K562 (cell line): ENCODE measurements around the gene RITA1. TPM values are rescaled to one million over a fixed set of nuclear protein-coding genes. Genes with fewer than 3 reads are reported as not detected.

ENCODE experiments used
- ATAC-seq: fragments of 200-7000 bp; cut with Tn5 transposase; 3 replicates; pipeline ENCODE4 v1.9.1; 2020; ENCODE audit warnings: moderate library complexity
- BruUV-seq: library from RNA; stranded (reverse); fragments of 400-500 nt; replicated peaks from 2 replicates; lab custom pipeline; 2021; lab: Mats Ljungman, UMichigan
- CTCF ChIA-PET: fragments of 300-600 bp; formaldehyde crosslinking; extraction: SDS; loops from one replicate; lab custom pipeline; 2021; ENCODE audit warnings: low intra/inter-chr PET ratio; lab: Yijun Ruan, JAX
- POLR2A ChIA-PET: fragments of 300-600, 350-650 bp; sonication (Branson Sonifier 250); formaldehyde crosslinking; extraction: SDS; loops from one replicate; lab custom pipeline; 2021; ENCODE audit warnings: antibody characterized with exemption, inconsistent platforms; lab: Yijun Ruan, JAX
- DNase-seq, 4 experiments: peaks; one replicate each; pipeline versions ENCODE4 v3.0.0 to v3.0.0-alpha.2; 2011 to 2018; ENCODE audit warnings: low spot score in 3 of 4, mixed read lengths in 3 of 4; ENCODE audit errors: extremely low read depth in 1 of 4
- FAIRE-seq: peaks from 2 replicates; lab custom pipeline; 2011; peaks lifted over from hg19 to GRCh38; lab: Jason Lieb, UNC
- H2AFZ ChIP-seq: 2 replicates; pipeline ENCODE4 v1.6.0; 2011; ENCODE audit warnings: low read depth, low read length, control low read depth, inconsistent platforms
- H3K27ac ChIP-seq: fragments of 200-600 bp; 3 replicates; pipeline ENCODE4 v1.8.0; 2011; ENCODE audit warnings: low read depth, mild to moderate bottlenecking, control low read depth, inconsistent platforms, low read length, moderate library complexity, mixed read lengths; ENCODE audit errors: extremely low read depth
- H3K27me3 ChIP-seq, 2 experiments: fragments of 300-600 bp in 1 of 2; 2 replicates in 1 of 2; 3 replicates in 1 of 2; pipeline versions ENCODE4 v1.6.0 to v1.8.0; 2011; ENCODE audit warnings: inconsistent platforms in 2 of 2, low read length in 2 of 2, mild to moderate bottlenecking in 1 of 2, mixed read lengths in 1 of 2, moderate library complexity in 1 of 2; ENCODE audit not compliant: control insufficient read depth in 2 of 2, insufficient read depth in 2 of 2
- H3K36me3 ChIP-seq: fragments of 300-600 bp; 3 replicates; pipeline ENCODE4 v1.8.0; 2011; ENCODE audit warnings: mild to moderate bottlenecking, low read length, inconsistent platforms; ENCODE audit not compliant: control insufficient read depth, insufficient read depth
- H3K4me1 ChIP-seq, 2 experiments: fragments of 200-600 bp in 1 of 2; replicated peaks in 1 of 2; 2 replicates in 1 of 2; 3 replicates in 1 of 2; pipeline versions ENCODE4 v1.5.1 to v1.8.0; 2011; ENCODE audit warnings: inconsistent platforms in 2 of 2, low read length in 2 of 2, mild to moderate bottlenecking in 1 of 2, mixed read lengths in 1 of 2, moderate library complexity in 1 of 2; ENCODE audit not compliant: control insufficient read depth in 2 of 2, insufficient read depth in 2 of 2
- H3K4me2 ChIP-seq: 2 replicates; pipeline ENCODE4 v1.6.1; 2011; ENCODE audit warnings: low read length, control low read depth, inconsistent platforms, mixed read lengths; ENCODE audit not compliant: insufficient read depth
- H3K4me3 ChIP-seq: fragments of 200-600 bp; sonication (generic), shearing (Covaris generic); 2 replicates; pipeline ENCODE4 v1.5.1; 2016; ENCODE audit warnings: control low read depth, inconsistent platforms
- H3K79me2 ChIP-seq: fragments of 200-600 bp; 3 replicates; pipeline ENCODE4 v1.8.0; 2011; ENCODE audit warnings: low read length, inconsistent platforms; ENCODE audit not compliant: control insufficient read depth, insufficient read depth
- H3K9ac ChIP-seq, 2 experiments: 2 replicates each; pipeline versions ENCODE4 v1.6.0 to v1.6.1; 2011; ENCODE audit warnings: low read depth in 2 of 2, low read length in 2 of 2, control low read depth in 1 of 2, inconsistent platforms in 1 of 2, mild to moderate bottlenecking in 1 of 2, mixed read lengths in 1 of 2; ENCODE audit not compliant: insufficient read depth in 1 of 2
- H3K9me1 ChIP-seq: one replicate; pipeline ENCODE4 v1.6.0; 2011; ENCODE audit warnings: inconsistent platforms, mild to moderate bottlenecking, low read length, moderate library complexity; ENCODE audit not compliant: control insufficient read depth, insufficient read depth
- H3K9me3 ChIP-seq: replicated peaks from 2 replicates; pipeline ENCODE4 v1.5.1; 2011; ENCODE audit warnings: low read depth, low read length, inconsistent platforms; ENCODE audit not compliant: control insufficient read depth, insufficient read depth
- H4K20me1 ChIP-seq: replicated peaks from 2 replicates; pipeline ENCODE4 v1.6.1; 2011; ENCODE audit warnings: low read length, inconsistent platforms, mixed read lengths; ENCODE audit not compliant: control insufficient read depth, insufficient read depth
- BHLHE40 ChIP-seq: IDR thresholded peaks from 2 replicates; pipeline ENCODE4 v1.6.1; 2011; ENCODE audit warnings: low read length, improper control_type of control experiment
- CBX3 ChIP-seq, 2 experiments: IDR thresholded peaks; 1 replicate in 1 of 2; 2 replicates in 1 of 2; pipeline ENCODE4 v1.6.1; 2012; ENCODE audit warnings: inconsistent platforms in 2 of 2, low read length in 2 of 2, borderline replicate concordance in 1 of 2, control low read depth in 1 of 2
- CHD2 ChIP-seq: IDR thresholded peaks from 2 replicates; pipeline ENCODE4 v1.6.1; 2011; ENCODE audit warnings: low read depth, low read length
- HOMEZ ChIP-seq: fragments of 250-450 bp; sonication (Bioruptor Pico); IDR thresholded peaks from 2 replicates; pipeline ENCODE4 v1.4.0; 2020; ENCODE audit warnings: mild to moderate bottlenecking, moderate library complexity
- JUND ChIP-seq, 2 experiments: IDR thresholded peaks; 2 replicates in 1 of 2; 3 replicates in 1 of 2; pipeline ENCODE4 v1.6.1; 2011; ENCODE audit warnings: borderline replicate concordance in 2 of 2, low read depth in 2 of 2, low read length in 2 of 2, improper control_type of control experiment in 1 of 2, missing biosample characterization in 1 of 2, missing genetic modification characterization in 1 of 2, missing genetic modification reagents in 1 of 2
- KDM5B ChIP-seq: fragments of 200-600 bp; sonication (generic); IDR thresholded peaks from 2 replicates; pipeline ENCODE4 v1.6.1; 2012; ENCODE audit warnings: low read depth, mild to moderate bottlenecking, moderate library complexity, low read length, control low read depth, inconsistent platforms; ENCODE audit not compliant: insufficient replicate concordance
- MCM7 ChIP-seq, 2 experiments: fragments of 450-650 bp; IDR thresholded peaks; 2 replicates each; pipeline ENCODE4 v1.6.1; 2016 to 2018
- MEIS2 ChIP-seq: fragments of 450-650 bp; IDR thresholded peaks from 2 replicates; pipeline ENCODE4 v1.6.1; 2014; ENCODE audit warnings: mild to moderate bottlenecking; ENCODE audit not compliant: partially characterized antibody
- NONO ChIP-seq, 2 experiments: fragments of 200-400 bp in 1 of 2; fragments of 450-650 bp in 1 of 2; formaldehyde crosslinking in 1 of 2; IDR thresholded peaks; 2 replicates each; pipeline ENCODE4 v1.6.1; 2017; ENCODE audit warnings: low read depth in 2 of 2, mild to moderate bottlenecking in 2 of 2, moderate library complexity in 2 of 2, low read length in 1 of 2
- POLR2H ChIP-seq: IDR thresholded peaks from 2 replicates; pipeline ENCODE4 v1.6.1; 2016; ENCODE audit warnings: missing genetic modification characterization, low read depth, mild to moderate bottlenecking, control low read depth, missing compliant biosample characterization, moderate library complexity
- RBM25 ChIP-seq: fragments of 200-400 bp; formaldehyde crosslinking; IDR thresholded peaks from 2 replicates; pipeline ENCODE4 v1.6.1; 2018; ENCODE audit warnings: low read length, low read depth, moderate library complexity; ENCODE audit not compliant: severe bottlenecking
- SMAD1 ChIP-seq: fragments of 150-350 bp; IDR thresholded peaks from 2 replicates; pipeline ENCODE4 v1.6.1; 2014; ENCODE audit warnings: low read length, low read depth; ENCODE audit not compliant: partially characterized antibody
- TARDBP ChIP-seq: fragments of 450-650 bp; IDR thresholded peaks from 2 replicates; pipeline ENCODE4 v1.6.1; 2016
- TEAD1 ChIP-seq, 2 experiments: fragments of 450-650 bp in 1 of 2; sonication (generic) in 1 of 2; formaldehyde crosslinking; IDR thresholded peaks; 2 replicates each; pipeline versions ENCODE4 v1.4.0 to v1.8.0; 2020 to 2022; ENCODE audit warnings: mild to moderate bottlenecking in 2 of 2, missing genetic modification reagents in 1 of 2
- ZBED1 ChIP-seq: IDR thresholded peaks from 2 replicates; pipeline ENCODE4 v1.6.1; 2014
- ZNF124 ChIP-seq: sonication (generic); formaldehyde crosslinking; IDR thresholded peaks from 2 replicates; pipeline ENCODE4 v1.8.1; 2022; ENCODE audit warnings: missing genetic modification reagents
- ZNF212 ChIP-seq: fragments of 450-650 bp; formaldehyde crosslinking; IDR thresholded peaks from 2 replicates; pipeline ENCODE4 v1.4.0; 2020; ENCODE audit warnings: mild to moderate bottlenecking
- ZNF507 ChIP-seq: conservative IDR thresholded peaks from 2 replicates; pipeline ENCODE4 v1.6.1; 2017; ENCODE audit warnings: missing genetic modification characterization, missing compliant biosample characterization
- WGBS: fragments of 100-300 bp; shearing (Covaris generic); methylation state at CpG from one replicate; pipeline ENCODE4 v1.1.6; 2016; ENCODE audit warnings: low coverage, mixed read lengths; ENCODE audit not compliant: insufficient coverage; ENCODE audit errors: missing lambda C conversion rate; 5-methylcytosine and 5-hydroxymethylcytosine counted together
- in situ Hi-C: fragments of 300-500 bp; cut with MboI; formaldehyde crosslinking; loops from 4 replicates; pipeline ENCODE4 v1.15.0; 2018; ENCODE audit warnings: inconsistent platforms, mixed read lengths
- intact Hi-C: fragments of 100-400 bp; cut with micrococcal nuclease; formaldehyde crosslinking; loops from 2 replicates; pipeline ENCODE4 v1.14.2; 2022
- polyA plus RNA-seq, 8 experiments: library from polyadenylated mRNA; depleted of rRNA in 4 of 8; stranded (reverse) in 5 of 8; unstranded in 3 of 8; fragments of >200 nt; fragmentation: Nextera tagmentation in 2 of 8; fragmentation: Illumina TruSeq in 1 of 8; extraction: Ambion mirVana in 2 of 8; extraction: Trizol in 1 of 8; gene quantifications; 2 replicates each; pipeline versions ENCODE4 v1.2.1 to v1.2.3, GENCODE V29; 2011 to 2014; ENCODE audit warnings: inconsistent platforms in 1 of 8, missing spikeins in 1 of 8
- total RNA-seq, 7 experiments: library from RNA; depleted of rRNA in 6 of 7; stranded (reverse); fragments of >200 nt in 6 of 7; fragmentation: Illumina TruSeq in 2 of 7; extraction: Trizol in 2 of 7; gene quantifications; 2 replicates each; pipeline versions ENCODE4 v1.2.1 to v1.2.3, GENCODE V29; 2011 to 2021; ENCODE audit warnings: low replicate concordance in 1 of 7
- TF ChIP-seq, protein P1 (sequence below): sonication (generic); formaldehyde crosslinking; IDR thresholded peaks from 2 replicates; pipeline ENCODE4 v1.9.0; 2022; ENCODE audit warnings: mild to moderate bottlenecking, missing genetic modification reagents

The RITA1 gene
- total and polyA plus RNA-seq, 9 of the 15 experiments (the other 6 are each of a cell fraction or from before 2014, with no cell fraction given), result 2.8 to 40.4 (median 18.0) TPM

DNA sequence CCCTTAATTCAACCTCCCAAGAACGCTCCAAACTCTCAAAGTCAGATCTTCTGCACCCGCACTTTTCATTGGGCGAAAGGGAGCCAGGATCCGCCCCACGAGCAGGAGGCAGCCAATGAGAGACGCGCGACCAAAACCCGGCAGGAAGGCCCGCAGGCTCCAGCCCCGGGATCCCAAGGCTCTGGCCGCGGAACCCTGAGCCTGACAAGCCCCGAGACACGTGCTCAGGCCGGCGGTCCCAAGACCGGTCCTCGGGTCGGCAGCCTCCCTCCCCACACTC is 681 bp upstream of the RITA1 start:
- ChIA-PET POLR2A (interaction anchor here (0.6 to 1.5 kb wide), 5 partner anchors 47 to 930 kb away, joined by 3 to 4 read pairs (median 3); no protein-coding TSS in a partner anchor), CTCF (no interaction called here)
- peaks cover 26 to 40% of the 10 kb centered on the region in 2 experiments; a peak in 4 of 5 replicates for H3K4me1 ChIP-seq
- H3K79me2 ChIP-seq, result peaks cover 80% of the 10 kb centered on the region
- no peaks in the 10 kb centered on the region for H3K9me3 ChIP-seq
- H3K36me3 ChIP-seq, result peaks cover 63% of the 10 kb centered on the region
- FAIRE-seq (peak; percentile 96), ATAC-seq (peak; percentile 94), DNase-seq (peak; percentile 92 to 97 (median 94))
- in situ Hi-C loops, result loop anchor here (25.0 kb wide), 1 partner anchor 227 kb away; the partner anchor contains the start of genes SDS and SDSL
- intact Hi-C loops, result no loop called here
- WGBS, result 0% methylated on average over 12 of the region's 20 CpGs
- BruUV-seq, result no TSS peak
- H3K27ac ChIP-seq, result peak overlapping the region; percentile 97
- peak overlapping the region; percentile 96 to 100 for H3K9ac ChIP-seq
- H2AFZ ChIP-seq, result peak overlapping the region; percentile 97
- no peaks in the 10 kb centered on the region for H3K27me3 ChIP-seq
- H4K20me1 ChIP-seq, result peaks cover 7% of the 10 kb centered on the region
- H3K4me2 ChIP-seq, result peak overlapping the region; percentile 84
- H3K9me1 ChIP-seq, result no peaks in the 10 kb centered on the region
- H3K4me3 ChIP-seq, result peak overlapping the region; percentile 91
- TF ChIP-seq ZBED1, result no peak
- TF ChIP-seq RBM25, result peak; percentile 84
- TF ChIP-seq ZNF212 (CRISPR knock-in tag), result no peak
- 0 out of 3 replicates have a peak, but pooled peaks of 1 of the 2 experiments have one; percentile 6 for TF ChIP-seq CBX3 (IDR thresholded peaks at IDR 0.05; ENCODE audit: borderline replicate concordance in 1 of 2, low read length in 2 of 2)
- TF ChIP-seq ZNF124 (CRISPR knock-in tag), result no peak
- 0 out of 2 replicates have a peak, but pooled peaks have one; percentile 14 for TF ChIP-seq TARDBP
- TF ChIP-seq BHLHE40, result peak; percentile 41; the same call in 1 of the 2 replicates
- 0 out of 4 replicates have a peak, but pooled peaks of 1 of the 2 experiments have one; percentile 4 for TF ChIP-seq TEAD1 (CRISPR knock-in tag; IDR thresholded peaks at IDR 0.05)
- TF ChIP-seq POLR2H, result no peak
- TF ChIP-seq CHD2, result peak; percentile 76
- peak in 1 of 2 experiments; percentile 9; a peak in 1 of 4 replicates for TF ChIP-seq NONO (IDR thresholded peaks at IDR 0.05; ENCODE audit: low read depth in 2 of 2, low read length in 1 of 2)
- TF ChIP-seq ZNF507 (tag), result no peak
- TF ChIP-seq MEIS2, result peak; percentile 2
- TF ChIP-seq, protein P1, sequence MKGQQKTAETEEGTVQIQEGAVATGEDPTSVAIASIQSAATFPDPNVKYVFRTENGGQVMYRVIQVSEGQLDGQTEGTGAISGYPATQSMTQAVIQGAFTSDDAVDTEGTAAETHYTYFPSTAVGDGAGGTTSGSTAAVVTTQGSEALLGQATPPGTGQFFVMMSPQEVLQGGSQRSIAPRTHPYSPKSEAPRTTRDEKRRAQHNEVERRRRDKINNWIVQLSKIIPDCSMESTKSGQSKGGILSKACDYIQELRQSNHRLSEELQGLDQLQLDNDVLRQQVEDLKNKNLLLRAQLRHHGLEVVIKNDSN (CRISPR knock-in tag), result peak; percentile 75
- no peak for TF ChIP-seq KDM5B
- peak; percentile 0; the same call in 1 of the 2 replicates for TF ChIP-seq JUND (IDR thresholded peaks at IDR 0.05; ENCODE audit: borderline replicate concordance, low read depth, low read length)
- TF ChIP-seq JUND (tag; IDR thresholded peaks at IDR 0.05; ENCODE audit: borderline replicate concordance, low read depth, low read length), result no peak
- TF ChIP-seq MCM7 (IDR thresholded peaks at IDR 0.05), result no peak
- peak; percentile 24 for TF ChIP-seq SMAD1
- 0 out of 2 replicates have a peak, but pooled peaks have one; percentile 38 for TF ChIP-seq HOMEZ (CRISPR knock-in tag)
